GM12878 (cell line): ENCODE data around the gene CZIB. TPM values are rescaled to one million over a fixed set of nuclear protein-coding genes. Genes with fewer than 3 reads are reported as not detected.

Experiments used
- ATAC-seq: fragments of 200-7000 bp; cut with Tn5 transposase; 3 replicates; pipeline ENCODE4 v1.9.1; 2020; ENCODE audit warnings: mild to moderate bottlenecking, moderate library complexity
- BruUV-seq: library from RNA; stranded (reverse); fragments of 400-500 nt; replicated peaks from 2 replicates; lab custom pipeline; 2021; lab: Mats Ljungman, UMichigan
- CTCF ChIA-PET: fragments of 300-600 bp; sonication (Branson Sonifier 250); formaldehyde crosslinking; extraction: SDS; loops from one replicate; lab custom pipeline; 2021; ENCODE audit warnings: inconsistent platforms; lab: Yijun Ruan, JAX
- POLR2A ChIA-PET: fragments of 350-600 bp; formaldehyde crosslinking; extraction: SDS; loops from one replicate; lab custom pipeline; 2021; ENCODE audit warnings: inconsistent platforms; lab: Charles Lee
- RAD21 ChIA-PET: fragments of 300-600 bp; sonication (Branson Sonifier 250); formaldehyde crosslinking; loops from one replicate; lab custom pipeline; 2023; ENCODE audit warnings: antibody characterized with exemption; ENCODE audit not compliant: unreplicated experiment; lab: Charles Lee
- SMC1A ChIA-PET: fragments of 300-600 bp; sonication (Branson Sonifier 250); formaldehyde crosslinking; loops from one replicate; lab custom pipeline; 2023; ENCODE audit not compliant: unreplicated experiment, uncharacterized antibody; lab: Charles Lee
- DNase-seq: peaks from one replicate; pipeline ENCODE4 v3.0.0-alpha.2; 2011; ENCODE audit warnings: low read depth, low spot score
- FAIRE-seq: peaks from 3 replicates; lab custom pipeline; 2011; peaks lifted over from hg19 to GRCh38; lab: Jason Lieb, UNC
- H2AFZ ChIP-seq: 2 replicates; pipeline ENCODE4 v1.6.0; 2011; ENCODE audit warnings: low read depth, low read length, control low read depth; ENCODE audit not compliant: control insufficient read depth
- H3K27ac ChIP-seq: 2 replicates; pipeline ENCODE4 v1.5.1; 2011; ENCODE audit warnings: control low read depth; ENCODE audit not compliant: control insufficient read depth, insufficient read depth
- H3K27me3 ChIP-seq, 2 experiments: replicated peaks in 1 of 2; 2 replicates each; pipeline versions ENCODE4 v1.6.0 to v1.6.1; 2011; ENCODE audit warnings: low read length in 1 of 2; ENCODE audit not compliant: control insufficient read depth in 2 of 2, insufficient read depth in 2 of 2
- H3K36me3 ChIP-seq, 2 experiments: 2 replicates each; pipeline ENCODE4 v1.5.1; 2011; ENCODE audit warnings: low read length in 1 of 2; ENCODE audit not compliant: control insufficient read depth in 2 of 2, insufficient read depth in 2 of 2
- H3K4me1 ChIP-seq: 2 replicates; pipeline ENCODE4 v1.6.1; 2011; ENCODE audit warnings: mild to moderate bottlenecking, low read length, moderate library complexity, mixed read lengths; ENCODE audit not compliant: control insufficient read depth, insufficient read depth
- H3K4me2 ChIP-seq: 2 replicates; pipeline ENCODE4 v1.6.0; 2011; ENCODE audit warnings: control low read depth; ENCODE audit not compliant: control insufficient read depth, insufficient read depth
- H3K4me3 ChIP-seq: fragments of 200-600 bp; sonication (generic); 2 replicates; pipeline ENCODE4 v1.5.1; 2016
- H3K79me2 ChIP-seq: 2 replicates; pipeline ENCODE4 v1.6.0; 2011; ENCODE audit warnings: low read length; ENCODE audit not compliant: control insufficient read depth, insufficient read depth
- H3K9ac ChIP-seq: 2 replicates; pipeline ENCODE4 v1.8.0; 2011; ENCODE audit warnings: low read length, control low read depth, mixed read lengths; ENCODE audit not compliant: control insufficient read depth, insufficient read depth
- H3K9me3 ChIP-seq: replicated peaks from 3 replicates; pipeline ENCODE4 v1.5.1; 2011; ENCODE audit warnings: mild to moderate bottlenecking, low read length; ENCODE audit not compliant: control insufficient read depth, insufficient read depth
- H4K20me1 ChIP-seq: 2 replicates; pipeline ENCODE4 v1.6.0; 2011; ENCODE audit not compliant: control insufficient read depth, insufficient read depth
- ATF2 ChIP-seq: IDR thresholded peaks from 2 replicates; pipeline ENCODE4 v1.6.1; 2012; ENCODE audit warnings: low read length, inconsistent platforms
- BACH1 ChIP-seq: fragments of 450-650 bp; IDR thresholded peaks from 2 replicates; pipeline ENCODE4 v1.6.1; 2017; ENCODE audit warnings: mild to moderate bottlenecking, borderline replicate concordance
- BCL3 ChIP-seq: IDR thresholded peaks from 2 replicates; pipeline ENCODE4 v1.6.1; 2011; ENCODE audit warnings: borderline replicate concordance, low read depth, mild to moderate bottlenecking, moderate library complexity, low read length; ENCODE audit not compliant: insufficient read depth, poor library complexity, severe bottlenecking
- CBX5 ChIP-seq: sonication (generic); IDR thresholded peaks from 2 replicates; pipeline ENCODE4 v1.6.1; 2016; ENCODE audit warnings: low read depth, moderate library complexity, mild to moderate bottlenecking, inconsistent platforms
- CHD1 ChIP-seq: IDR thresholded peaks from 2 replicates; pipeline ENCODE4 v1.6.1; 2012; ENCODE audit warnings: low read depth, low read length, improper control_type of control experiment
- DPF2 ChIP-seq: fragments of 450-650 bp; IDR thresholded peaks from 2 replicates; pipeline ENCODE4 v1.6.1; 2017; ENCODE audit warnings: mild to moderate bottlenecking
- ELK1 ChIP-seq: IDR thresholded peaks from 2 replicates; pipeline ENCODE4 v1.6.1; 2012; ENCODE audit warnings: low read depth, low read length, improper control_type of control experiment
- ESRRA ChIP-seq: IDR thresholded peaks from 2 replicates; pipeline ENCODE4 v1.6.1; 2012; ENCODE audit warnings: mild to moderate bottlenecking, low read length, improper control_type of control experiment
- FOXM1 ChIP-seq: IDR thresholded peaks from 2 replicates; pipeline ENCODE4 v1.6.1; 2012; ENCODE audit warnings: low read depth, mild to moderate bottlenecking, inconsistent platforms, low read length, moderate library complexity
- KAT2A ChIP-seq: conservative IDR thresholded peaks from 2 replicates; pipeline ENCODE4 v1.6.1; 2011; ENCODE audit warnings: low read depth, low read length; ENCODE audit not compliant: control insufficient read depth
- KLF5 ChIP-seq: fragments of 450-650 bp; IDR thresholded peaks from 2 replicates; pipeline ENCODE4 v1.6.1; 2014; ENCODE audit warnings: mild to moderate bottlenecking; ENCODE audit not compliant: partially characterized antibody
- RAD21 ChIP-seq: IDR thresholded peaks from 2 replicates; pipeline ENCODE4 v1.6.1; 2011; ENCODE audit warnings: mild to moderate bottlenecking, low read depth, low read length, moderate library complexity; ENCODE audit not compliant: insufficient read depth
- SIN3A ChIP-seq: IDR thresholded peaks from 2 replicates; pipeline ENCODE4 v1.6.1; 2012; ENCODE audit warnings: low read depth, low read length, improper control_type of control experiment
- SMAD1 ChIP-seq: fragments of 450-650 bp; IDR thresholded peaks from 2 replicates; pipeline ENCODE4 v1.6.1; 2018; ENCODE audit warnings: mild to moderate bottlenecking, low read depth; ENCODE audit not compliant: partially characterized antibody
- STAT1 ChIP-seq: fragments of 450-650 bp; conservative IDR thresholded peaks from 2 replicates; pipeline ENCODE4 v1.6.1; 2014; ENCODE audit warnings: antibody characterized with exemption, mild to moderate bottlenecking
- TARDBP ChIP-seq: IDR thresholded peaks from 2 replicates; pipeline ENCODE4 v1.6.1; 2016; ENCODE audit warnings: borderline replicate concordance
- TBL1XR1 ChIP-seq: IDR thresholded peaks from 2 replicates; pipeline ENCODE4 v1.6.1; 2012; ENCODE audit warnings: low read depth, low read length, improper control_type of control experiment
- ZNF622 ChIP-seq: fragments of 450-650 bp; IDR thresholded peaks from 2 replicates; pipeline ENCODE4 v1.6.1; 2017; ENCODE audit warnings: mild to moderate bottlenecking, inconsistent platforms
- ZSCAN29 ChIP-seq: fragments of 450-650 bp; IDR thresholded peaks from 2 replicates; pipeline ENCODE4 v1.6.1; 2017; ENCODE audit warnings: mild to moderate bottlenecking, moderate library complexity
- WGBS: methylation state at CpG from one replicate; pipeline ENCODE4 v1.1.6; 2016; ENCODE audit warnings: low lambda C conversion rate; ENCODE audit not compliant: insufficient replicate concordance, insufficient coverage; ENCODE audit errors: missing lambda C conversion rate; 5-methylcytosine and 5-hydroxymethylcytosine counted together
- in situ Hi-C: fragments of 300-500 bp; cut with MboI; formaldehyde crosslinking; loops from 9 replicates; pipeline ENCODE4 v1.14.3; 2018; ENCODE audit warnings: mixed read lengths
- intact Hi-C: fragments of 100-400 bp; cut with micrococcal nuclease; formaldehyde crosslinking; loops from one replicate; pipeline ENCODE4 v1.14.2; 2022; ENCODE audit not compliant: unreplicated experiment
- polyA plus RNA-seq, 11 experiments: library from polyadenylated mRNA; depleted of rRNA in 4 of 11; unstranded in 6 of 11; stranded (reverse) in 5 of 11; fragments of >200 nt; fragmentation: Nextera tagmentation in 4 of 11; fragmentation: Illumina TruSeq in 1 of 11; extraction: Ambion mirVana in 4 of 11; extraction: Trizol in 1 of 11; gene quantifications; 1 replicate in 1 of 11; 2 replicates in 10 of 11; pipeline versions ENCODE4 v1.2.1 to v1.2.3, GENCODE V29; 2011 to 2016; ENCODE audit warnings: inconsistent platforms in 2 of 11, missing spikeins in 2 of 11, low read depth in 1 of 11
- total RNA-seq, 4 experiments: library from RNA; depleted of rRNA in 3 of 4; stranded (reverse); fragments of >200 nt in 3 of 4; fragmentation: Illumina TruSeq in 1 of 4; extraction: Trizol in 1 of 4; gene quantifications; 2 replicates each; pipeline versions ENCODE4 v1.2.1 to v1.2.3, GENCODE V29; 2013 to 2021

Gene CZIB
- total and polyA plus RNA-seq, 10 of the 15 experiments (the other 5 are each of a cell fraction or from before 2014, with no cell fraction given) = 36.1 to 68.3 (median 50.4) TPM

- no peak for DNase-seq
- Histone ChIP-seq H3K4me1 (no peaks in the 10 kb centered on the region), H3K36me3 (no peaks in the 10 kb centered on the region), H3K4me2 (no peak overlapping the region), H3K9me3 (no peaks in the 10 kb centered on the region; the same call in 2 of the 3 replicates), H3K27ac (no peak overlapping the region), H4K20me1 (no peaks in the 10 kb centered on the region), H3K4me3 (no peak overlapping the region)
- intact Hi-C loops (no loop called here), in situ Hi-C loops (loop anchor here (25.0 kb wide), 1 partner anchor 269 kb away; the partner anchor contains the start of gene ECHDC2)
- RAD21 ChIA-PET = interaction anchor here (0.6 kb wide), 1 partner anchor 339 kb away, joined by 3 read pairs; the partner anchor contains the start of gene ZYG11A
- CTCF ChIA-PET = interaction anchor here (0.6 to 4.2 kb wide), 14 partner anchors 7 to 350 kb away, joined by 3 to 32 read pairs (median 4); no protein-coding TSS in a partner anchor
- SMC1A ChIA-PET = interaction anchor here (1.1 to 1.2 kb wide), 2 partner anchors 8 to 262 kb away, joined by 3 to 5 read pairs; no protein-coding TSS in a partner anchor
- 43% methylated on average over 5 of the region's 5 CpGs for WGBS
- TF ChIP-seq CHD1 (no peak), KAT2A (no peak), SMAD1 (no peak), ZSCAN29 (no peak), CBX5 (no peak), ZNF622 (no peak), ELK1 (no peak), TARDBP (no peak), ESRRA (no peak), STAT1 (no peak), TBL1XR1 (no peak), BACH1 (no peak), KLF5 (no peak), BCL3 (no peak), SIN3A (no peak), DPF2 (no peak), ATF2 (no peak), FOXM1 (no peak), RAD21 (no peak)
- TF ChIP-seq, all 136 proteins: peak for 0
- ATAC-seq = no peak
- POLR2A ChIA-PET = interaction anchor here (1.5 to 2.1 kb wide), 2 partner anchors 14 to 259 kb away, joined by 4 to 7 read pairs; partner anchors contain the start of gene ECHDC2
- no peak overlapping the region for H2AFZ ChIP-seq
- no peaks in the 10 kb centered on the region for H3K79me2 ChIP-seq
- no peak for FAIRE-seq
- H3K9ac ChIP-seq = no peak overlapping the region
- BruUV-seq = no TSS peak
- no peaks in the 10 kb centered on the region; a peak in 1 of 4 replicates for H3K27me3 ChIP-seq
These were observed 39.5 kb downstream of the CZIB start for GRCh38 chr1:53180951-53181350.
